Adipose tissue (tissue), 3 donors: ENCODE data around the gene ENTHD1. TPM values are rescaled to one million over a fixed set of nuclear protein-coding genes. Genes with fewer than 3 reads are reported as not detected.

Source experiments
- H3K27ac ChIP-seq: one replicate; pipeline ENCODE4 v1.5.1; 2013; ENCODE audit warnings: low read depth, low read length
- WGBS, 3 donors: extraction: QIAGEN DNeasy Blood & Tissue Kit; methylation state at CpG; one replicate each; pipeline ENCODE4 v1.1.7; 2013; 5-methylcytosine and 5-hydroxymethylcytosine counted together
- polyA plus RNA-seq, 3 donors: library from polyadenylated mRNA; stranded (reverse); fragments of 200-250 nt; gene quantifications; one replicate each; pipeline ENCODE4 v1.2.3, GENCODE V29; 2013
- donor health status: healthy with polysubstance abuse.
- donor health status: Bipolar disorder and iron deficiency.
- donor health status: healthy.

ENTHD1 gene
- not detected for polyA plus RNA-seq

GRCh38 chr22:39893526-39893925 lies at the start of gene ENTHD1:
Gene ENTHD1 (minus strand): TSS chr22:39893760. CDS start chr22:39887748, 6,012 bp downstream.
- WGBS, 3 donors = 73 to 80% (median 77%) methylated on average over 17 to 20 of the region's 20 CpGs
- H3K27ac ChIP-seq = no peak within 1 kb of the TSS

GRCh38 chr22:39943337-39943736 lies 49.8 kb upstream of the ENTHD1 start:
- no peak overlapping the region for H3K27ac ChIP-seq
- 80 to 85% (median 83%) methylated on average over 5 of the region's 5 CpGs for WGBS, 3 donors

- no peak overlapping the region for H3K27ac ChIP-seq
- 83 to 87% (median 87%) methylated on average over 8 of the region's 8 CpGs for WGBS, 3 donors
Observed at GRCh38 chr22:39942439-39943230, 49.1 kb upstream of the ENTHD1 start.

- H3K27ac ChIP-seq = no peak overlapping the region
- WGBS, 3 donors = 67 to 94% (median 90%) methylated on average over 2 of the region's 2 CpGs
Observed at GRCh38 chr22:39941601-39942000, 48.0 kb upstream of the ENTHD1 start.

- no peak overlapping the region for H3K27ac ChIP-seq
- 71 to 75% (median 72%) methylated on average over 9 of the region's 9 CpGs for WGBS, 3 donors
Observed at GRCh38 chr22:39940757-39941305, 47.3 kb upstream of the ENTHD1 start.

- no peak overlapping the region for H3K27ac ChIP-seq
- 97 to 98% (median 97%) methylated on average over 3 of the region's 3 CpGs for WGBS, 3 donors
Observed at GRCh38 chr22:39939830-39940229, 46.3 kb upstream of the ENTHD1 start.

GRCh38 chr22:39938509-39939111 lies 45.0 kb upstream of the ENTHD1 start:
- no peak overlapping the region for H3K27ac ChIP-seq
- 84 to 88% (median 86%) methylated on average over 14 of the region's 14 CpGs for WGBS, 3 donors

GRCh38 chr22:39937906-39938305 lies 44.3 kb upstream of the ENTHD1 start:
- WGBS, 3 donors = 69 to 85% (median 81%) methylated on average over 3 of the region's 3 CpGs
- H3K27ac ChIP-seq = no peak overlapping the region

GRCh38 chr22:39936523-39937145 lies 43.1 kb upstream of the ENTHD1 start:
- H3K27ac ChIP-seq = no peak overlapping the region
- 58 to 76% (median 58%) methylated on average over 6 of the region's 6 CpGs for WGBS, 3 donors

GRCh38 chr22:39935612-39936011 lies 42.1 kb upstream of the ENTHD1 start:
- no peak overlapping the region for H3K27ac ChIP-seq
- 61 to 71% (median 69%) methylated on average over 6 of the region's 6 CpGs for WGBS, 3 donors

- 59 to 78% (median 71%) methylated on average over 4 of the region's 4 CpGs for WGBS, 3 donors
- H3K27ac ChIP-seq = no peak overlapping the region
Observed at GRCh38 chr22:39935116-39935515, 41.6 kb upstream of the ENTHD1 start.

GRCh38 chr22:39933741-39934140 lies 40.2 kb upstream of the ENTHD1 start:
- WGBS, 3 donors = 72 to 91% (median 74%) methylated on average over 8 of the region's 8 CpGs
- H3K27ac ChIP-seq = no peak overlapping the region

- WGBS, 3 donors = 68 to 79% (median 76%) methylated on average over 7 of the region's 7 CpGs
- H3K27ac ChIP-seq = no peak overlapping the region
Observed at GRCh38 chr22:39932918-39933649, 39.5 kb upstream of the ENTHD1 start.

GRCh38 chr22:39932166-39932565 lies 38.6 kb upstream of the ENTHD1 start:
- no peak overlapping the region for H3K27ac ChIP-seq
- WGBS, 3 donors = 60 to 80% (median 76%) methylated on average over 2 of the region's 2 CpGs

- 54 to 64% (median 56%) methylated on average over 2 of the region's 2 CpGs for WGBS, 3 donors
- H3K27ac ChIP-seq = no peak overlapping the region
Observed at GRCh38 chr22:39931251-39931650, 37.7 kb upstream of the ENTHD1 start.

- WGBS, 3 donors = 71 to 76% (median 76%) methylated on average over 4 of the region's 4 CpGs
Observed at GRCh38 chr22:39928536-39929520, 35.3 kb upstream of the ENTHD1 start.

GRCh38 chr22:39927544-39927943 lies 34.0 kb upstream of the ENTHD1 start:
- H3K27ac ChIP-seq = no peak overlapping the region
- WGBS, 3 donors = 34 to 72% (median 59%) methylated on average over 7 of the region's 7 CpGs

More at GRCh38 chr22:39928536-39929520, 35.3 kb upstream of the ENTHD1 start:
- no peak overlapping the region for H3K27ac ChIP-seq
